Measurements from ENCODE around the gene BANP. TPM values are rescaled to one million over a fixed set of nuclear protein-coding genes. Genes with fewer than 3 reads are reported as not detected.

BANP gene
- total and polyA plus RNA-seq, 2 donors (not counting 3 experiments of a cell fraction or from before 2014, with no cell fraction given): 22.4 to 33.8 TPM

GRCh38 chr16:88077328-88078108 is 126.3 kb downstream of the BANP start:
- BruUV-seq (replicated peaks): no TSS peak
- Histone ChIP-seq H3K4me1 (ENCODE audit: control insufficient read depth, extremely low read depth, insufficient read depth, low read length) (no peaks in the 10 kb centered on the region), H3K27ac (ENCODE audit: insufficient read depth, low read depth, low read length) (no peak overlapping the region), H3K4me2 (ENCODE audit: insufficient read depth, low read length) (no peak overlapping the region), H3K4me3 (replicated peaks in 1 of 3; ENCODE audit: insufficient read depth in 1 of 3, low read depth in 1 of 3, low read length in 3 of 3) (no peak overlapping the region), H3K9ac (replicated peaks; ENCODE audit: extremely low read depth, insufficient read depth, low read length) (no peak overlapping the region), H4K20me1 (replicated peaks; ENCODE audit: control insufficient read depth, extremely low read depth, insufficient read depth, low read length) (no peaks in the 10 kb centered on the region), H3K9me1 (replicated peaks; ENCODE audit: control insufficient read depth, extremely low read depth, insufficient read depth, low read length) (no peaks in the 10 kb centered on the region), H3K79me2 (ENCODE audit: control insufficient read depth, insufficient read depth, low read length) (no peaks in the 10 kb centered on the region), H3K36me3 (ENCODE audit: control insufficient read depth in 2 of 2, extremely low read depth in 1 of 2, insufficient read depth in 2 of 2, low read length in 2 of 2) (peaks cover 0 to 2% of the 10 kb centered on the region in 2 experiments), H3K9me3 (replicated peaks; ENCODE audit: control insufficient read depth, insufficient read depth, low read length) (no peaks in the 10 kb centered on the region), H3K27me3 (ENCODE audit: control insufficient read depth in 2 of 2, insufficient read depth in 2 of 2, low read length in 2 of 2) (no peaks in the 10 kb centered on the region), H2AFZ (ENCODE audit: low read depth, low read length) (no peak overlapping the region)
- POLR2A ChIA-PET: no interaction called here
- TF ChIP-seq EZH2 (IDR thresholded peaks at IDR 0.05; ENCODE audit: borderline replicate concordance, low read depth, low read length, severe bottlenecking) (no peak), CTCF (IDR thresholded peaks at IDR 0.05; ENCODE audit: extremely low read depth in 1 of 2, insufficient read depth in 1 of 2, low read depth in 1 of 2, low read length in 2 of 2) (no peak), MYC (IDR thresholded peaks at IDR 0.05; ENCODE audit: low read depth, low read length) (no peak), FOS (IDR thresholded peaks at IDR 0.05; ENCODE audit: borderline replicate concordance, insufficient read depth, low read length) (no peak)
- TF ChIP-seq, protein P1, sequence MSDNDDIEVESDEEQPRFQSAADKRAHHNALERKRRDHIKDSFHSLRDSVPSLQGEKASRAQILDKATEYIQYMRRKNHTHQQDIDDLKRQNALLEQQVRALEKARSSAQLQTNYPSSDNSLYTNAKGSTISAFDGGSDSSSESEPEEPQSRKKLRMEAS (IDR thresholded peaks at IDR 0.05; ENCODE audit: insufficient read depth, insufficient read length): no peak
- intact Hi-C loops (cut with micrococcal nuclease): no loop called here
- CTCF ChIA-PET: no interaction called here
- no peak for DNase-seq (ENCODE audit: low read depth, low spot score)
- dilution Hi-C loops (cut with MboI; ENCODE audit: extremely low pct_ligation_motif_present, low sequenced_read_pairs): no loop called here
- no peak for FAIRE-seq

Data from endothelial cell of umbilical vein (primary cell).